Coronary artery (tissue), 2 donors: ENCODE results near the gene JDP2.

ENCODE experiments used
- DNase-seq: peaks from one replicate; pipeline ENCODE4 v3.0.0-alpha.2; 2017; ENCODE audit warnings: low spot score
- H3K27ac ChIP-seq, 2 donors: fragments of 200-600 bp; sonication (generic); one replicate each; pipeline ENCODE4 v1.5.1; 2016 to 2019
- H3K4me3 ChIP-seq: fragments of 200-600 bp; sonication (generic); 2 replicates; pipeline ENCODE4 v1.5.1; 2016; ENCODE audit warnings: mild to moderate bottlenecking, moderate library complexity
- TF ChIP-seq, protein P1 (sequence below): fragments of 200-600 bp; sonication (generic); IDR thresholded peaks from one replicate; pipeline ENCODE4 v1.5.1; 2019; ENCODE audit warnings: antibody characterized with exemption

Gene JDP2

DNA sequence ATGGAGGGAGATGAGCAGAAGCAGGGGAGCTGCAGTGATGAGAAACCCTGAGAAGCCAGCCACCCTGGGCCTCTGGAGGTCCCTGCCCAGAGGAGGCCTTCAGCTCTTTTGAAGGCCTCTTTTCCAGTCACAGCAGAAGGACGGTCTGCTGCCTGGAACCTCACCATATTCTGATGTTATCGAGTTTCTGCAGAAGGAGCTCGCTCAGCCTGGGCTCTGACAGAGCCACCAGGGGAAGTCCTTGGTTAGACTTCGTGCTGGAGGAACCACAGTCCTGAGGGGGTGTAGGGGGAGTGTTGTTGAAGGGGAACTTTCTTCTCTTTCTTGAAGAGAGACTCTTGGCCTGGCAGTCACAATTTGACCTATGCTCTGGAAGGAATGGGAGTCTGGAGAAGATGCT is 69.4 kb downstream of the JDP2 start:
- no peak overlapping the region for H3K4me3 ChIP-seq
- no peak overlapping the region for H3K27ac ChIP-seq
- no peak for DNase-seq
- TF ChIP-seq, protein P1, sequence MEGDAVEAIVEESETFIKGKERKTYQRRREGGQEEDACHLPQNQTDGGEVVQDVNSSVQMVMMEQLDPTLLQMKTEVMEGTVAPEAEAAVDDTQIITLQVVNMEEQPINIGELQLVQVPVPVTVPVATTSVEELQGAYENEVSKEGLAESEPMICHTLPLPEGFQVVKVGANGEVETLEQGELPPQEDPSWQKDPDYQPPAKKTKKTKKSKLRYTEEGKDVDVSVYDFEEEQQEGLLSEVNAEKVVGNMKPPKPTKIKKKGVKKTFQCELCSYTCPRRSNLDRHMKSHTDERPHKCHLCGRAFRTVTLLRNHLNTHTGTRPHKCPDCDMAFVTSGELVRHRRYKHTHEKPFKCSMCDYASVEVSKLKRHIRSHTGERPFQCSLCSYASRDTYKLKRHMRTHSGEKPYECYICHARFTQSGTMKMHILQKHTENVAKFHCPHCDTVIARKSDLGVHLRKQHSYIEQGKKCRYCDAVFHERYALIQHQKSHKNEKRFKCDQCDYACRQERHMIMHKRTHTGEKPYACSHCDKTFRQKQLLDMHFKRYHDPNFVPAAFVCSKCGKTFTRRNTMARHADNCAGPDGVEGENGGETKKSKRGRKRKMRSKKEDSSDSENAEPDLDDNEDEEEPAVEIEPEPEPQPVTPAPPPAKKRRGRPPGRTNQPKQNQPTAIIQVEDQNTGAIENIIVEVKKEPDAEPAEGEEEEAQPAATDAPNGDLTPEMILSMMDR: no peak

DNA sequence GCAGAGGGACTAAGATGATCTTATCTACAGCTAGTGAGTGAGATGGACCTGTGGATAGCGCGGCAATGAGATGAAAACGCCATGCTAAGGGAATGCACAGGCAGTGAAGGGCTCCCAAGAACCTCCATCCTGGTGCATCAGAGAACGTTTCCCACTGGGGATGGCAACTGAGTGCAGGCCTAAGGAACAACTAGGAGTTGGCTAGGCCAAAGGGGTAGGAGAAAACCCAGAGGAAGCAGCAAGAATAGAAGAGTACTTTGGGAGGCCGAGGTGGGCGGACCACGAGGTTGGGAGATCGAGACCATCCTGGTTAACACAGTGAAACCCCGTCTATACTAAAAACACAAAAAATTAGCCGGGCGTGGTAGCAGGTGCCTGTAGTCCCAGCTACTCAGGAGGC is 69.9 kb downstream of the JDP2 start:
- Histone ChIP-seq H3K4me3 (no peak overlapping the region), H3K27ac (no peak overlapping the region)
- TF ChIP-seq, protein P1: no peak
- no peak for DNase-seq

DNA sequence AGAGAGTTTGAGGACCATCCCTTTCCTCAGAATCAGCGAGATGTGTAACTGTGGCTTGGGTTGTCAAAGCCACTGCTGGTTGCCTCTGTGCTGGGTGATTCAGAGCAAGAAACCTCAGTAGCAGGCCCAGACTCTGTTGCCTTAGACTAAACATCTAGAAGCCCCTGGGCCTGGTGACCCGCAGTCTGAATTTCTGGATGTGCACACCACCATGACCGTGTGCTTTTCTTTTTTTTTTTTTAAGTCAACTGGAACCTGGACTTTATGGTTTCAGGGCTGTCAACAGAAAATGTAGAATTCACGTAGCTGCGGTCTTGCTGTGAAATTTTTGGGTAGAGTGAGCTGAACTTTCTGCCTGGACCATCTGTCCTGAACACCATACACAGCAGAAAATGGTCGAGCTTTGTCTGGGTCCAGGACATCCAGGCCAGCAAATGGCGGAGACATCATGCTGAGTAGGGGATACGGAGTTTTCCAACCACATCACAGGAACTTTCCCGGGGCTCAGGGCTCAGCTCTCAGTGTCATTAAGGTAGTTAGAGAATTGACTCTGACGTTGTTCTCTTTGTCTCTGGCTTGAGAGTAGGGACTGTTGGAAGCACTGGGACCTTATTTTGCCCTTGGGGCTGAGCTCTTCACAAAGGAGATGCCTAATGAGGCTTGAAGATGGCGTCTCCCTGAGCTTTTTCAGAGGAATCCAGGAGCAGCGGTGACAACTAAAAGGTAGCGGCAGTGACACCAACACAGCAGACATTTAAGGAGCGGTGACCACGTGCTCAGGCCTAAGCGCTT is 71.5 kb downstream of the JDP2 start:
- Histone ChIP-seq H3K4me3 (no peak overlapping the region), H3K27ac (no peak overlapping the region)
- DNase-seq: no peak
- TF ChIP-seq, protein P1: no peak

DNA sequence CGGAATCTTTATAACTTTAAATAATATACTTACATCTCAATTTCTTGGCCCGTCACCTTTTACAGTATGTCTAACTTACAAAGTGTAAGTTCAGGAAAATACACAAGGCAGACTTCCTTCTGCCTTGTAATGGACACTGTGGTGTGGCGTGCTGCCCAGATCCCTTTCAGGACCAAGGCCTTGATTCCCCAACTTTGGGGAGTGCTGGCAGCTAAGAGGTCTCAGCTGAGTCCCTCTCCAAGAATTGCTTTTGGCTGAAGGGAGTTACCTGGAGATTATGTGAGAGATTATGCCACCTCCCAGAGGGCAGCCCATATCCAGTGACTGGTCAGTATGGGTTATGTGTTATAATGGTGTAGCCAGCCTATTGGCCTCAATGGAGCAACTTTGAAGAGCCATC is 73.3 kb downstream of the JDP2 start:
- TF ChIP-seq, protein P1: no peak
- Histone ChIP-seq H3K27ac (no peak overlapping the region), H3K4me3 (no peak overlapping the region)
- DNase-seq: no peak

DNA sequence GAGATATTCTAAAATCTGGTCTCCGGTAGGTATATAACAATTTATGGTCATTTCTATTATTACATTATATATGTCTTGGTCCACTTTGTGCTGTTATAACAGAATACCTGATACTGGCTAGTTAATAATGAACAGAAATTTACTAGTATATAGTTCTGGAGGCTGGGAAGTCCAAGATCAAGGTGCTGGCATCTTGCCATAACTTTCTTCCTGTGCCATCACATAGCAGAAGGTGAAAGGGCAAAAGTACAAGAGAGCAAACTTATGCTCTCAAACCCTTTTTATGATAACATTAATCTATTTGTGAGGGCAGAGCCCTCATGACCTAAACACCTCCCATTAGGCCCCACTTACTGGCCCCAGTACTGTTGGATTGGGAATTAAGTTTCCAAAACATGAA is 76.6 kb downstream of the JDP2 start:
- Histone ChIP-seq H3K4me3 (no peak overlapping the region), H3K27ac (no peak overlapping the region)
- no peak for DNase-seq
- TF ChIP-seq, protein P1: no peak

DNA sequence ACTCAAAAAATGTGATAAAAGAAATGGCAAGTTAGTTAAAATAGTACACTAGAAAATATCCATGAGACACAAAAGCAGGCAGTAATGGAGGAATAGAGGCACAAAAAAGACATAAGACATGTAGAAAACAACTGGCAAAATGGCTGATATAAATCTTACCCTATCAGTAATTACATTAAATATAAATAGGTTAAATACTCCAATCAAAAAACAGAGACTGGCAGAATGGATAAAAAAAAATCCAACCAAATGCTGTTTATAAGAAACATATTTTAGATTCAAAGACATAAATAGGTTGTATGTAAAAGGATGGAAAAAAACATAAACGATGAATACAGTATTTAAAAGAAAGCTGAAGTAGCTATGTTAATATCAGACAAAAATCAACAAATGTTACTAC is 79.1 kb downstream of the JDP2 start:
- no peak for DNase-seq
- Histone ChIP-seq H3K4me3 (no peak overlapping the region), H3K27ac (no peak overlapping the region)
- TF ChIP-seq, protein P1: no peak

DNA sequence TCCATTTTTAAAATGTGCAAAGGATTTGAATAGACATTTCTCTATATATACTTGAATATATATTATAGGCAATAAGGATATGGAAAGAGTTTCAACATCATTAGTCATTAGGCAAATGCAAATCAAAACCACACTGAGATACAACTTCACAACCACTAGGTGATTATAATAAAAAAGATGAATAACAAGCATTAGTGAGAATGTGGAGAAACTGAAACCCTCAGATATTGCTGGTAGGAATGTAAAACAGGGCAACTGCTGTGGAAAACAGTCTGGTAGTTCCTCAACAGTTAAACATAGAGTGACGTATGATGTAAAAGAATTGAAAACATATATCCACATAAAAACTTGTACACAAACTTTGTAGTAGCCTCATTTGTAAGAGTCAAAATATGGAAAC is 82.7 kb downstream of the JDP2 start:
- H3K27ac ChIP-seq: no peak overlapping the region
- DNase-seq: no peak
- TF ChIP-seq, protein P1: no peak
- H3K4me3 ChIP-seq: no peak overlapping the region
